ENCODE results near the gene CEP57.
"Not testable (repeated sequence)": the region's sequence is repeated elsewhere in the genome, so short reads cannot be mapped to it uniquely, and the experiment has no call there.

CEP57 gene

DNA sequence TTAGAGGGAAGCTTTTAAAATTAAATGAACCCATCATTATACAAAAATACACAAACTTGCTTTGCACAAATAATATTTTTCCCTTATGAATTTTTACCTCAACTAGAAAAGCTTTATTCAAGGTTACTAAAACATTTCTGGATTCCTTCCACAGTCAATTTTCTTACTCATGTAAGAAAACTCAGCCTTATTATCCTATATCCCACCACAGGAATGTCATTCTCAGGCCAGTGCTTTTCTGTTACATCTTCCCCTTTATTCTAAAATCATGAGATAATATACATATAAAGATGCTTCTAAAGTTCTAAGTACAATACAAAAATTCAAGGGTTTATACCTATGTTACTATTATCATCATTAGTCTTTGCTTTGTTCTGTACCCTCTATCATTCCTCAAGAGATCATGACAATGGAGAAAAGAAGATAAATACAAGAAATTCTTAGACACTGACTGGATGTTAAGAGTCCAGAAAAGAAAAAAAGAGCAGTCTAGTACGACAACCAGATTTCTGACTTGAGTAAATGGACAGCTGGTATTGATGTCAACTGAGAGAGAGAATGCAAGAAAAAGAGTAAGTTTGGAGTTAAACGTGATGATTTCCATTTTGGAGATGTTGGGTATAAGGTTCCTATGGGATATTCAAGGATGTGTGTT lies 73.3 kb downstream of the CEP57 start:
- peak; percentile 71 for DNase-seq (ENCODE audit: low read depth)
- TF ChIP-seq, protein P1, sequence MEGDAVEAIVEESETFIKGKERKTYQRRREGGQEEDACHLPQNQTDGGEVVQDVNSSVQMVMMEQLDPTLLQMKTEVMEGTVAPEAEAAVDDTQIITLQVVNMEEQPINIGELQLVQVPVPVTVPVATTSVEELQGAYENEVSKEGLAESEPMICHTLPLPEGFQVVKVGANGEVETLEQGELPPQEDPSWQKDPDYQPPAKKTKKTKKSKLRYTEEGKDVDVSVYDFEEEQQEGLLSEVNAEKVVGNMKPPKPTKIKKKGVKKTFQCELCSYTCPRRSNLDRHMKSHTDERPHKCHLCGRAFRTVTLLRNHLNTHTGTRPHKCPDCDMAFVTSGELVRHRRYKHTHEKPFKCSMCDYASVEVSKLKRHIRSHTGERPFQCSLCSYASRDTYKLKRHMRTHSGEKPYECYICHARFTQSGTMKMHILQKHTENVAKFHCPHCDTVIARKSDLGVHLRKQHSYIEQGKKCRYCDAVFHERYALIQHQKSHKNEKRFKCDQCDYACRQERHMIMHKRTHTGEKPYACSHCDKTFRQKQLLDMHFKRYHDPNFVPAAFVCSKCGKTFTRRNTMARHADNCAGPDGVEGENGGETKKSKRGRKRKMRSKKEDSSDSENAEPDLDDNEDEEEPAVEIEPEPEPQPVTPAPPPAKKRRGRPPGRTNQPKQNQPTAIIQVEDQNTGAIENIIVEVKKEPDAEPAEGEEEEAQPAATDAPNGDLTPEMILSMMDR (conservative IDR thresholded peaks at IDR 0.05; ENCODE audit: low read length), result no peak
- H3K4me3 ChIP-seq (ENCODE audit: low read length), result no peak overlapping the region

DNA sequence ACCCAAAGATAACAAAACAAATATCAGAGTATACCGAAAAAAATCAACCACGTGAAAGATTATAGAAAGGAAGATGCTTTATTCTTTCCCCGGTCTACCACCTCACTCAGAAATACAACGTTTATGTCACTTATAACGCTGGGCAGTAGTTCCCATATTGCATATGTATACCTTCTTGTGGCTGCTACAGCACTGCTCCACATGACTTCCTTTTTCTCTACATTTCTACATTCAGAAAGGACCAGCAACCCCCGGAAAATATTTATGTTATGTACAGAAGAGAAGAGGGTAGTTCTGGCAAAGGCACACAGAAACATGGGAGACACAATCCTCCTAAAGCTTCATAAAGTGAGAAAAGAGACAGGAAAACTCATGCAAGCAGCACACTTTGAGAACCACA lies 76.8 kb downstream of the CEP57 start:
- DNase-seq (ENCODE audit: low read depth), result no peak
- H3K4me3 ChIP-seq (ENCODE audit: low read length), result no peak overlapping the region
- TF ChIP-seq, protein P1 (conservative IDR thresholded peaks at IDR 0.05; ENCODE audit: low read length), result no peak

DNA sequence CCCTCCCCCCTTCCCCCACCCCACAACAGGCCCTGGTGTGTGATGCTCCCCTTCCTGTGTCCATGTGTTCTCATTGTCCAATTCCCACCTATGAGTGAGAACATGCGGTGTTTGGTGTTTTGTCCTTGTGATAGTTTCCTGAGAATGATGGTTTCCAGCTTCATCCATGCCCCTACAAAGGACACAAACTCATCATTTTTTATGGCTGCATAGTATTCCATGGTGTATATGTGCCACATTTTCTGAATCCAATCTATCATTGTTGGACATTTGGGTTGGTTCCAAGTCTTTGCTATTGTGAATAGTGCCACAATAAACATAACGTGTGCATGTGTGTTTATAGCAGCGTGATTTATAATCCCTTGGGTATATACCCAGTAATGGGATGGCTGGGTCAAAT lies 80.6 kb downstream of the CEP57 start:
- DNase-seq (ENCODE audit: low read depth); H3K4me3 ChIP-seq (ENCODE audit: low read length): not testable (repeated sequence)

DNA sequence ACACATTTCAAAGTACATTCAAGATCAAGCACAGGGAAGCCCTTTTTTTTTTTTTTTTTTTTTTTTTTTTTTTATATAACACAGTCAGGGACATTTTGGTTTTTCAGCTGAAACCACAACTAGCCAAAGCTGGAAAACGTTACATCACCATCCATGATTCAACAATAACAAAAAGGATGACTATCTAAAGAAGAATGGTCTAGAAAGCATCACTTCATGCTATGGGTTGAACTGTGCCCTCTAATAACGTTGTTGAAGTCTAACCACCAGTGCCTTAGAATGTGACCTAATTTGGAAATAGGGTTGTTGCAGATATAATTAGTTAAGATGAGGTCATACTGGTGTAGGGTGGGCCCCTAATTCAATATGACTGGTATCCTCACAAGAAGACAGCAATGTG lies 87.0 kb downstream of the CEP57 start:
- no peak overlapping the region for H3K4me3 ChIP-seq (ENCODE audit: low read length)
- peak; percentile 99 for DNase-seq (ENCODE audit: low read depth)
- TF ChIP-seq, protein P1 (conservative IDR thresholded peaks at IDR 0.05; ENCODE audit: low read length), result no peak

Data from AG10803 (cell line).